ENCODE results near the gene OR2A42.
"Not testable (repeated sequence)": the region's sequence is repeated elsewhere in the genome, so short reads cannot be mapped to it uniquely, and the experiment has no call there.

OR2A42 gene

DNA sequence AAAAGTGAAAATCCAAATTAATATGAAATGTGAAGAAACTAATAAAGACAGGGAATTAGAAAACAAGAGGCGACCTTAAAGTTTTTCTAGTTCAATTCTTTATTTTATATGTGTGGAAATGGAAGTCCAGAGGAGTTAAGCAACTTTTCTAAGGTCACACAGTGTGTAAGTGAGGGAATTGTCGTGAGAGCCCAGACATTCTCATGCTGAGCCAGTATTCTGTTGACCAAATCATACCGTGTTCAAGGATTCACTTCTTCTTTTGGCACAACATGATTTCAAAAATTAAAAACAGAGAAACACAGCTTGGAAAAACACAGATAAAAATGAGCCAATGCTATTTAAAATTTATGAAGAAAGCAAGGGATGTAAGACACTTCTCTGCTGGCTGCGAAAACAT is 12.5 kb downstream of the OR2A42 start:
- in situ Hi-C loops (cut with HindIII; ENCODE audit: low sequenced_read_pairs), result not testable (repeated sequence)

GRCh38 chr7:144223675-144224074 is 15.7 kb downstream of the OR2A42 start:
- in situ Hi-C loops (cut with HindIII; ENCODE audit: low sequenced_read_pairs), result not testable (repeated sequence)

- in situ Hi-C loops (cut with HindIII; ENCODE audit: low sequenced_read_pairs), result not testable (repeated sequence)
Observed at GRCh38 chr7:144220531-144220930, 18.9 kb downstream of the OR2A42 start.

GRCh38 chr7:144219149-144219548 is 20.3 kb downstream of the OR2A42 start:
- in situ Hi-C loops (cut with HindIII; ENCODE audit: low sequenced_read_pairs), result not testable (repeated sequence)

GRCh38 chr7:144218581-144218980 is 20.8 kb downstream of the OR2A42 start:
- in situ Hi-C loops (cut with HindIII; ENCODE audit: low sequenced_read_pairs), result not testable (repeated sequence)

DNA sequence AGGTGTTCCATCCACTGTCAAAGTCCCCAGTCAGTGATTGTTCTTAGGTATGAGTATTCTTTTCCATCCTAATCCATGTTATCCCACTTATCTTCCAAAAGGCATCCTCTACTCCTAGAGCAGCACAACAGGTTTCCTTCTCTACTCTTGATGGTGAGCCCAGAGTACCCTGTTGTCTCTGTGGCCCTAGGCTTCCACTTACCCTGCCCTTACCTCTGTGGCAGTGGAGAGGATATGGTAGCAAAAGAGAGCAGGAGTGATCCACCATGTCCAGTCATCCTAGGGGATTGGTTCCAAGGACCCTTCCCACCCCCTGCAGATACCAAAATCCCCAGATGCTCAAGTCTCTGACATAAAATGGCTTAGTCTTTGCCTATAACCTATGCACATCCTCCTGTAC is 22.2 kb downstream of the OR2A42 start:
- in situ Hi-C loops (cut with HindIII; ENCODE audit: low sequenced_read_pairs), result not testable (repeated sequence)

- in situ Hi-C loops (cut with HindIII; ENCODE audit: low sequenced_read_pairs), result not testable (repeated sequence)
Observed at GRCh38 chr7:144205306-144205705, 34.1 kb downstream of the OR2A42 start.

GRCh38 chr7:144203086-144203485 is 36.3 kb downstream of the OR2A42 start:
- in situ Hi-C loops (cut with HindIII; ENCODE audit: low sequenced_read_pairs), result not testable (repeated sequence)

DNA sequence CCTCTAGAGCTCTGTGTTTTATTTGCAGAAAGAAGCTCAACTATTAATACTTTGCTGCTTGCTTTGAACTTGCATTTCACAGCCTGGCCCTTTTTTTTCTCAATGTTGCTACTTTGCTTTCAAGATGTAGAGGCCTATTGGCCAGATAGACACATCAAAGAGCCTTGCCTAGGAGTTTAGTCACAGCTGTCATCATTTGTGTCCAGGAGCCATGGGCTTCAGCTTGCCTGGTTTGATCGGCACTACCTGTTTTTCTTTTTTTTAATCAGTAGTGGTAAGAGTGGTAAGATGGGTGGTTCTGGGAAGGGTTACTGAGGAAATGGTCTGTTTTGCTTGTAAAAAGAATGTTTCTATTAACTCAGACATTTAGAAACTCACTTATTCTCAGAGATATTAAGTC is 37.4 kb downstream of the OR2A42 start:
- in situ Hi-C loops (cut with HindIII; ENCODE audit: low sequenced_read_pairs), result not testable (repeated sequence)

- in situ Hi-C loops (cut with HindIII; ENCODE audit: low sequenced_read_pairs), result not testable (repeated sequence)
Observed at GRCh38 chr7:144198934-144199333, 40.5 kb downstream of the OR2A42 start.

GRCh38 chr7:144195212-144195872 is 44.1 kb downstream of the OR2A42 start, which contains the start of gene ARHGEF35:
Gene ARHGEF35 (minus strand): TSS chr7:144195833. CDS start chr7:144188383, 7,450 bp downstream.
- in situ Hi-C loops (cut with HindIII; ENCODE audit: low sequenced_read_pairs), result not testable (repeated sequence)

- in situ Hi-C loops (cut with HindIII; ENCODE audit: low sequenced_read_pairs), result not testable (repeated sequence)
Observed at GRCh38 chr7:144194453-144194852, 45.0 kb downstream of the OR2A42 start.

- in situ Hi-C loops (cut with HindIII; ENCODE audit: low sequenced_read_pairs), result not testable (repeated sequence)
Observed at GRCh38 chr7:144193782-144194181, 45.6 kb downstream of the OR2A42 start.

DNA sequence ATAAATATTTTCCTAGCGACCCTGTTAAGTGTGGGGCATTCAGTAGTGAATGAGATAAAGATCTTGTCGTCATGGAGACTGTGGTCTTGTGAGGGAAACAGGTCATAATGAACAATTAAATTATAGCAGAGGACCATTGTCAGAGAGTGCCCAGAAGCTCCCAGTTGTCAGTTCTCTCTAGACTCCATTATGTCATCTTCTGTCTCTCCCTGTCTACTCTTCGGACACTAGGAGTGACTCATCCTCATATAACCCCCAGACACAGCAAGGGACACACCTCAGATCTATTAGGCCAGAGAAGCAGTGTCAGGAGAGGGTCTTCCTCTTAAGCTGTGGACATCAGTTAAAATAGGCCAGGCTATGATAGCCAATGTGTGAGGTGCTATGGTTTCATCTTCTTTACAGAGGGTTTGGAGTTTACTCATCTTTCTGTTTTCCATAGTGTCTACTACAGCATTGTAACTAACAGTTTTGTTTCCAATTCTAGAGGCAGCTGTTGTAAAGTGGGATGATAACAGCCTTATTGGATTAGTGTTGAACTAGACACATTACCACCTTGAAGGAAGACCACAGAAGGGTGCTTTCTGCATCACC is 50.7 kb downstream of the OR2A42 start:
- in situ Hi-C loops (cut with HindIII; ENCODE audit: low sequenced_read_pairs), result not testable (repeated sequence)

- in situ Hi-C loops (cut with HindIII; ENCODE audit: low sequenced_read_pairs), result not testable (repeated sequence)
Observed at GRCh38 chr7:144187848-144188247, 51.6 kb downstream of the OR2A42 start.

GRCh38 chr7:144183166-144183565 is 56.2 kb downstream of the OR2A42 start, which contains the start of gene CTAGE4:
Gene CTAGE4 (plus strand): TSS chr7:144183466. CDS start chr7:144183504, 38 bp downstream.
- in situ Hi-C loops (cut with HindIII; ENCODE audit: low sequenced_read_pairs), result not testable (repeated sequence)

DNA sequence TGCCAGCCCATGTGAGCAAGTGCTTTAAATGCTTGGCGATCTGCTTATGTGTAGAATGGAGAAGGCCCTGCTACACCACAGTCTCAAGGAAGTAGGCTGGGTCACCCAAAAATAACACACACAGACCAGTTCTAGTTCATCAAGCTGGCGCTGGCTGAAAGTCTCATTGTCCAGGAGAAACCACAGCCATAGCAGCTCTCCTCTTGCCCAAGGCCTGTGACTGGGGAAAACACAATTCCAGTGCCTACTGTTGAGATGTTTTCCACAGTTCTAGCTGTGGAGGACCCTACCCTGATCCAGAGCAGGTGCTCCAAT is 60.3 kb downstream of the OR2A42 start:
- in situ Hi-C loops (cut with HindIII; ENCODE audit: low sequenced_read_pairs), result not testable (repeated sequence)

DNA sequence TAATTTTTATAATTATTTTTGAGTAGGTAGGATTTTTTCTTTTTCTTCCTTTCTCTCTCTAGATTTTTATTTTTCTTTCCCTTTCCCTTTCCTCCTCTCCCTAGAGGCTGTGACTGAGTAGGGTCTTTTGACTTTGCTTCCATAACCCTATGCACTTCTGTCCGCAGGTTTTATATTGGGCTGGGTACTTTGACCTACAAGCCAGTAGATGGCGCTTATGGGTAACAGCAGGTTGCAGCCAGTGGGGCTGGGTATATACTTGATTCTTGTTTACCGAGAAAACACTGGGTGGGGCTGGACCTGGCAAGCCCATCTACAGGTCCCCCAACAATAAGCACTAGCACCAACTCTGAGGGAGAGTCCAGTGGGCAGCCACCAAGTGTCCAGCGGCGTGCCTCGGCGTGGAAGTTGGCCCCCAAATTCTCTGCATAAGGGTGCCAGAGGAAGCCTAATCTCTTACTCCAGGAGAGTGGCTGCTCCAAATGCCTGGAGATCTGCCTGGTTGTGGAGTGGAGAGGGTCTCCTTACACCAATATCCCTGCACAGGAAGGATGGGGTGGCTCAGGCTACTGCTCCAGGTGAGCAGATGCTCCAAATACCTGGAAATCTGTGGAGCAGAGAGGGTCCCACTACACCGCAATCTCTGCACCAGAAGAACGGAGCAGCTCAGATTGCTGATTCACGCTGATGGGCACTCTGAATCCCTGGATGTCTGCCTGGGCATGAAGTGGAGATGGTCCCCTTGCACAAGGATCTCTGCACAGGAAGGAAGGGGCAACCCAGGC is 60.8 kb downstream of the OR2A42 start:
- in situ Hi-C loops (cut with HindIII; ENCODE audit: low sequenced_read_pairs), result not testable (repeated sequence)

Data from endothelial cell of hepatic sinusoid (primary cell).